ENCODE data around the gene SNRPD3. TPM values are rescaled to one million over a fixed set of nuclear protein-coding genes. Genes with fewer than 3 reads are reported as not detected.
"Not testable (repeated sequence)": the region's sequence is repeated elsewhere in the genome, so short reads cannot be mapped to it uniquely, and the experiment has no call there.

Gene SNRPD3
- total RNA-seq, 4 donors from 2014 or later, result 63.8 to 110 (median 87.6) TPM

DNA sequence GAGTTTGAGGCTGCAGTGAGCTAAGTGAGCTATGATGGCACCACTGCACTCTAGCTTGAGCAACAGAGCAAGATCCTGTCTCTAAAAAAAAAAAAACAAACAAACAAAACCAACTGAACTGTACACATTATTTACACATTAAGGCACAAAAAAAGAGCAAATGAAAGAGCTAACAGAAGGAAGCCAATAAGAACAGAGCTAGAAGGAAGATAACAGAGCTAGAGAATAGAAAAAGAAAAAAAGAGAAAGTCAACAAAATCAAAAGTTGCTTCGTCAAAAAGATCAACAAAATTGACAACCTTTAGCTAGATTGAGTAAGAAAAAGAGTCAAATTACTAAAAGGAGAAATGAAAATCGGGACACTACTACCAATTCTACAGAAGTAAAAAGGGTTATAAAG lies 25.9 kb upstream of the SNRPD3 start:
- no peak overlapping the region for H3K27ac ChIP-seq (replicated peaks in 1 of 4)
- 78% methylated on average over 2 of the region's 2 CpGs for WGBS
- intact Hi-C loops (cut with DNase I), result no loop called here
- H3K9me3 ChIP-seq, result no peaks in the 10 kb centered on the region
- H3K36me3 ChIP-seq, result no peaks in the 10 kb centered on the region
- H3K27me3 ChIP-seq, result no peaks in the 10 kb centered on the region
- TF ChIP-seq POLR2A (IDR thresholded peaks at IDR 0.05; ENCODE audit: low read depth) (no peak), CTCF (IDR thresholded peaks at IDR 0.05) (no peak), EP300 (IDR thresholded peaks at IDR 0.05) (no peak), POLR2AphosphoS5 (IDR thresholded peaks at IDR 0.05) (no peak)
- H3K4me3 ChIP-seq, result no peak overlapping the region
- DNase-seq (ENCODE audit: extremely low spot score), result no peak
- peaks cover 7 to 9% (median 8%) of the 10 kb centered on the region in 4 donors for H3K4me1 ChIP-seq

- H3K9me3 ChIP-seq; H3K27ac ChIP-seq (replicated peaks in 1 of 4); DNase-seq (ENCODE audit: extremely low spot score); intact Hi-C loops (cut with DNase I); H3K27me3 ChIP-seq; H3K4me3 ChIP-seq; H3K36me3 ChIP-seq; H3K4me1 ChIP-seq: not testable (repeated sequence)
- WGBS, result 78% methylated on average over 3 of the region's 3 CpGs
Observed at GRCh38 chr22:24530968-24531367, 24.8 kb upstream of the SNRPD3 start.

GRCh38 chr22:24532075-24532474 lies 23.7 kb upstream of the SNRPD3 start:
- no peaks in the 10 kb centered on the region for H3K9me3 ChIP-seq
- intact Hi-C loops (cut with DNase I), result no loop called here
- WGBS, result 88% methylated on average over 1 of the region's 1 CpG

DNA sequence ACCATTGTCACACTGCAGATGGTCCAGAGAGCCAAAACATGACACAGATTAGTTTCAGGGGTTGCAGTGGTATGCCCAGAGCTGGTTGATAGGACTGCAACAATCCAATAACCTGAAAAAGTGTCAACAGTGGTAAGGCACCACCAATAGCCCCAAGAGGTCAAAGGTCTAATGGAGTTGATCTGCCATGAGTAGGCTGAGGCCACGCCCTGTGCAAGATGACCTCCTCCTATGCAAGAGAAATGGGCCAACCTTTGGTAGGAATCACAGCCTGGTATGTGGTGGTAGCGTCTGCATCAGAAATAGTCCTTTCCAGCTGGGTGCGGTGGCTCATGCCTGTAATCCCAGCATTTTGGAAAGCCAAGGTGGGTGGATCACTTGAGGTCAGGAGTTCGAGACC lies 20.5 kb upstream of the SNRPD3 start:
- intact Hi-C loops (cut with DNase I), result no loop called here
- Histone ChIP-seq H3K27me3 (no peaks in the 10 kb centered on the region), H3K36me3 (peaks cover under 1 to 20% (median 15%) of the 10 kb centered on the region in 4 donors), H3K27ac (replicated peaks in 1 of 4) (no peak overlapping the region), H3K9me3 (no peaks in the 10 kb centered on the region), H3K4me3 (no peak overlapping the region), H3K4me1 (no peaks in the 10 kb centered on the region)
- TF ChIP-seq POLR2AphosphoS5 (IDR thresholded peaks at IDR 0.05), result no peak
- TF ChIP-seq EP300 (IDR thresholded peaks at IDR 0.05), result no peak
- TF ChIP-seq CTCF (IDR thresholded peaks at IDR 0.05), result no peak
- TF ChIP-seq POLR2A (IDR thresholded peaks at IDR 0.05; ENCODE audit: low read depth), result no peak
- DNase-seq (ENCODE audit: extremely low spot score), result no peak
- WGBS, result 95% methylated on average over 4 of the region's 4 CpGs

More at GRCh38 chr22:24532075-24532474, 23.7 kb upstream of the SNRPD3 start:
- TF ChIP-seq EP300 (IDR thresholded peaks at IDR 0.05), result no peak
- TF ChIP-seq POLR2A (IDR thresholded peaks at IDR 0.05; ENCODE audit: low read depth), result no peak
- no peak for TF ChIP-seq POLR2AphosphoS5 (IDR thresholded peaks at IDR 0.05)
- TF ChIP-seq CTCF (IDR thresholded peaks at IDR 0.05), result no peak
- Histone ChIP-seq H3K4me1 (no peaks in the 10 kb centered on the region), H3K27ac (replicated peaks in 1 of 4) (no peak overlapping the region), H3K4me3 (no peak overlapping the region), H3K36me3 (no peaks in the 10 kb centered on the region), H3K27me3 (no peaks in the 10 kb centered on the region)
- no peak for DNase-seq (ENCODE audit: extremely low spot score)

DNA sequence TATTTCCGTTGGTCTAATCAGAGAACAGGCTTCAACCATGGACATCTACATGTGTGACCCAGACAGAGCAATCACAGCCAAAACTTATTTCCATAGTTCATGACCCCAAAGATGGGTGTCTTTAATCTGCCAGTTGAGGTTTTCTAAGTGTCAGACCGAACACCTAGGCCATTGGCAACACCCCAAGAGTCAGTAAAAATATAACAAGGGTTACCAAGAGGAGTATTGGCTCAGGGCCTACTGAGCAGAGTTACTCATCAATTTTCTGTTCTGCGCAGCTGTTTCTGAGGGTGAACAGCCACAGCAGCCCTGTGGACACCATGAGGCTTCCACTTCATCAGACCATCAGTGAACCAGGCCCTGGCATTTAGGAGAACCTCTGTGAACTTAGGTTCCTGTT lies 19.7 kb upstream of the SNRPD3 start:
- Histone ChIP-seq H3K27me3 (no peaks in the 10 kb centered on the region), H3K9me3 (no peaks in the 10 kb centered on the region), H3K27ac (replicated peaks in 1 of 4) (no peak overlapping the region), H3K36me3 (peaks cover 6 to 27% (median 23%) of the 10 kb centered on the region in 4 donors), H3K4me3 (no peak overlapping the region), H3K4me1 (no peaks in the 10 kb centered on the region)
- 84% methylated on average over 2 of the region's 3 CpGs for WGBS
- TF ChIP-seq CTCF (IDR thresholded peaks at IDR 0.05) (no peak), POLR2AphosphoS5 (IDR thresholded peaks at IDR 0.05) (no peak), POLR2A (IDR thresholded peaks at IDR 0.05; ENCODE audit: low read depth) (no peak), EP300 (IDR thresholded peaks at IDR 0.05) (no peak)
- intact Hi-C loops (cut with DNase I), result no loop called here
- DNase-seq (ENCODE audit: extremely low spot score), result no peak
